Stimulated activated CD4-positive, alpha-beta T cell treated with anti-CD3 and anti-CD28 coated beads, TNF-alpha, amount 100 ng/mL, for 24 hours (primary cell): ENCODE data around the gene TBC1D8B.
"Not testable (repeated sequence)": the region's sequence is repeated elsewhere in the genome, so short reads cannot be mapped to it uniquely, and the experiment has no call there.

Source experiments
- DNase-seq, 3 experiments: peaks; one replicate each; pipeline ENCODE4 v3.0.0-alpha.2; 2020; ENCODE audit warnings: low read depth in 3 of 3

The TBC1D8B gene

GRCh38 chrX:106802388-106803275 is at the start of gene TBC1D8B:
Gene TBC1D8B, plus strand, starts transcription at chrX:106802673. Its CDS starts 181 bp downstream, at chrX:106802854.
- DNase-seq, result peak in 2 of 3 experiments; percentile 0 to 21

GRCh38 chrX:106769288-106769687 is 33.2 kb upstream of the TBC1D8B start:
- not testable (repeated sequence) for DNase-seq

GRCh38 chrX:106774981-106775380 is 27.5 kb upstream of the TBC1D8B start:
- DNase-seq, result no peak

GRCh38 chrX:106780264-106780663 is 22.2 kb upstream of the TBC1D8B start:
- no peak for DNase-seq

- DNase-seq, result no peak
These were observed 21.7 kb upstream of the TBC1D8B start for GRCh38 chrX:106780664-106781377.

GRCh38 chrX:106783716-106784115 is 18.8 kb upstream of the TBC1D8B start:
- no peak for DNase-seq

- no peak for DNase-seq
These were observed 11.0 kb upstream of the TBC1D8B start for GRCh38 chrX:106791495-106791894.

- DNase-seq, result no peak
These were observed 448 bp upstream of the TBC1D8B start for GRCh38 chrX:106802063-106802387.

- no peak for DNase-seq
These were observed 8.8 kb downstream of the TBC1D8B start for GRCh38 chrX:106811131-106811910.

- DNase-seq, result not testable (repeated sequence)
These were observed 10.5 kb downstream of the TBC1D8B start for GRCh38 chrX:106812930-106813329.

- not testable (repeated sequence) for DNase-seq
These were observed 11.6 kb downstream of the TBC1D8B start for GRCh38 chrX:106814093-106814492.

GRCh38 chrX:106862972-106863688 is 60.7 kb downstream of the TBC1D8B start:
- DNase-seq, result peak in 1 of 3 experiments; percentile 2

- DNase-seq, result no peak
These were observed 61.2 kb downstream of the TBC1D8B start for GRCh38 chrX:106863697-106864096.

GRCh38 chrX:106872796-106873195 is 70.3 kb downstream of the TBC1D8B start:
- DNase-seq, result not testable (repeated sequence)

GRCh38 chrX:106874075-106874474 is 71.6 kb downstream of the TBC1D8B start:
- no peak for DNase-seq

- no peak for DNase-seq
These were observed 72.7 kb downstream of the TBC1D8B start for GRCh38 chrX:106875151-106875550.

- no peak for DNase-seq
These were observed 87.0 kb downstream of the TBC1D8B start for GRCh38 chrX:106889468-106889867.

GRCh38 chrX:106891762-106892460 is 89.4 kb downstream of the TBC1D8B start:
- DNase-seq, result no peak

GRCh38 chrX:106894392-106894909 is 92.0 kb downstream of the TBC1D8B start:
- DNase-seq, result peak in 2 of 3 experiments; percentile 2 to 24

- DNase-seq, result no peak
These were observed 92.5 kb downstream of the TBC1D8B start for GRCh38 chrX:106894978-106895452.
